ENCODE data around the gene CYB561A3. TPM values are rescaled to one million over a fixed set of nuclear protein-coding genes. Genes with fewer than 3 reads are reported as not detected.

The CYB561A3 gene
- total RNA-seq, 3 donors from 2014 or later (not counting 1 experiment from before 2014, with no cell fraction given), result 24.6 to 33.5 (median 30.2) TPM

DNA sequence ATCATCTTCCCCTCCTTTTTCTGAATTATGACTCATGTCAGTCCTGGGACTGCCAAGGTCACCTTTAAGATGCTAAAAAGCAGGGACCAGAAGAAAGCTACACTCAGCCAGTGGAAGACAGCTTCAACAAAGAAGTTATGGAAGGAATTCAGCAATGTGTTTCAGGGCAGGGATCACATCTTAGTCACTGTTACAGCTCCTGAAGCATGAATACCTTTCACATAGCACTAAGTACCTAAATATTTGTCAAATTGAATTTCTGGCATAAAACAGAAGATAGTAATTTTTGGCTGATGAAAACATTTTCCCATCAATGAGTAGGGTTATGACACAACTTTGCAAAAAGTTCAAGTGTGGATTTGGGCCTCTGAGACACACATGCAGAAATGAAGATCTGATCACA, 34.0 kb downstream of the CYB561A3 start:
- no peak overlapping the region for H3K4me3 Mint-ChIP-seq

DNA sequence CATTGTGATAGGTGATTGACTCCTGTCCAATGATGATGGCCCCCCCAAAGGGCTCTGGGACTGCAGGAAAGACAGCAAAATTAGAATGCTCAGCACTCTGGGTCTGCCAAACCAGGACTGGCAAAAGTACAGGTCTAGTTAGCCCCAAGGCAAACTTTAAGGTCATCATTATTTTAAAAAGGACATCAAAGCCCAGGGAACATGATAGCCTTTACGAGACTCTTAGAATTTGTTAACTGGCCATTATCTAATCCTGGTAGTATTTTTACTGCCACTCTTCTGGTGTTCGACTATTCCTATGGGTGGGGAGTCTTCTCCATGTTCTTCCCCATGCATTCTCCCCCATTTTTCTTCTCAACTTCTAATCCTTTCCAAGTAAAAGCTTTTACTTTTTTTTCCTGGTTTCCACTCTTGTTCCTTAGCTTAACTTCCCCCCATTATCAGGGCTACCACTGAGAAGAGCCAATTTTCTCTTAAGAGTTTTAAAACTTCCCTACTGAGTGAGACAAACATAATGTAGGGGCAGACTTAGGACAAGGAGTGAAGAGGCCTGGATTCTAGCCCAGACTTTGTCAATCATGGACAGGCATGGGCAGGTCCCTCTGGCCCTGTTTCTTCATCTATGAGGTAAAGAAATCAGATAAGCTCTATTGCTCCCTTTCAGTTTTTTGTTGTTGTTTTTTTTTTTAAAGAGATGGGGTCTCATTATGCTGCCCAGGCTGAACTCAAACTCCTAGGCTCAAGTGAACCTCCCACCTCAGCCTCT, 35.9 kb downstream of the CYB561A3 start:
- no peak for DNase-seq
- Histone ChIP-seq H3K27me3 (ENCODE audit: control insufficient read depth, insufficient read depth, low read length) (no peaks in the 10 kb centered on the region), H3K9me3 (ENCODE audit: control insufficient read depth, insufficient read depth, low read length) (no peaks in the 10 kb centered on the region), H3K36me3 (ENCODE audit: control insufficient read depth, insufficient read depth, low read length) (peaks cover 84% of the 10 kb centered on the region), H3K4me1 (ENCODE audit: control insufficient read depth, insufficient read depth, low read length) (no peaks in the 10 kb centered on the region), H3K4me3 (ENCODE audit: low read length) (no peak overlapping the region), H3K27ac (ENCODE audit: low read length) (no peak overlapping the region)
- intact Hi-C loops (cut with micrococcal nuclease), result no loop called here
- Mint-ChIP-seq H3K36me3 (peaks cover 45% of the 10 kb centered on the region), H3K27me3 (ENCODE audit: low read depth in 2 of 2) (no peaks in the 10 kb centered on the region), H3K9me3 (no peaks in the 10 kb centered on the region), H3K4me1 (peaks cover 15 to 16% of the 10 kb centered on the region in 2 donors), H3K27ac (peak overlapping the region in 1 of 2 donors; percentile 32), H3K4me3 (no peak overlapping the region)
- no peak for ATAC-seq
- WGBS (ENCODE audit: insufficient coverage), result 100% methylated on average over 1 of the region's 2 CpGs
- TF ChIP-seq, protein P1, sequence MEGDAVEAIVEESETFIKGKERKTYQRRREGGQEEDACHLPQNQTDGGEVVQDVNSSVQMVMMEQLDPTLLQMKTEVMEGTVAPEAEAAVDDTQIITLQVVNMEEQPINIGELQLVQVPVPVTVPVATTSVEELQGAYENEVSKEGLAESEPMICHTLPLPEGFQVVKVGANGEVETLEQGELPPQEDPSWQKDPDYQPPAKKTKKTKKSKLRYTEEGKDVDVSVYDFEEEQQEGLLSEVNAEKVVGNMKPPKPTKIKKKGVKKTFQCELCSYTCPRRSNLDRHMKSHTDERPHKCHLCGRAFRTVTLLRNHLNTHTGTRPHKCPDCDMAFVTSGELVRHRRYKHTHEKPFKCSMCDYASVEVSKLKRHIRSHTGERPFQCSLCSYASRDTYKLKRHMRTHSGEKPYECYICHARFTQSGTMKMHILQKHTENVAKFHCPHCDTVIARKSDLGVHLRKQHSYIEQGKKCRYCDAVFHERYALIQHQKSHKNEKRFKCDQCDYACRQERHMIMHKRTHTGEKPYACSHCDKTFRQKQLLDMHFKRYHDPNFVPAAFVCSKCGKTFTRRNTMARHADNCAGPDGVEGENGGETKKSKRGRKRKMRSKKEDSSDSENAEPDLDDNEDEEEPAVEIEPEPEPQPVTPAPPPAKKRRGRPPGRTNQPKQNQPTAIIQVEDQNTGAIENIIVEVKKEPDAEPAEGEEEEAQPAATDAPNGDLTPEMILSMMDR (IDR thresholded peaks at IDR 0.05), result no peak

More for the DNA sequence above, 34.0 kb downstream of the CYB561A3 start:
- Mint-ChIP-seq H3K27ac (peak overlapping the region in 1 of 2 donors; percentile 49), H3K4me1 (peaks cover 33 to 34% of the 10 kb centered on the region in 2 donors), H3K36me3 (peaks cover 30% of the 10 kb centered on the region), H3K27me3 (ENCODE audit: low read depth in 2 of 2) (no peaks in the 10 kb centered on the region), H3K9me3 (no peaks in the 10 kb centered on the region)
- Histone ChIP-seq H3K27me3 (ENCODE audit: control insufficient read depth, insufficient read depth, low read length) (no peaks in the 10 kb centered on the region), H3K36me3 (ENCODE audit: control insufficient read depth, insufficient read depth, low read length) (peaks cover 66% of the 10 kb centered on the region), H3K4me3 (ENCODE audit: low read length) (no peak overlapping the region), H3K27ac (ENCODE audit: low read length) (no peak overlapping the region), H3K9me3 (ENCODE audit: control insufficient read depth, insufficient read depth, low read length) (no peaks in the 10 kb centered on the region), H3K4me1 (ENCODE audit: control insufficient read depth, insufficient read depth, low read length) (peaks cover 16% of the 10 kb centered on the region)
- TF ChIP-seq, protein P1 (IDR thresholded peaks at IDR 0.05), result no peak
- ATAC-seq (no peak), DNase-seq (no peak)
- intact Hi-C loops (cut with micrococcal nuclease), result no loop called here

DNA sequence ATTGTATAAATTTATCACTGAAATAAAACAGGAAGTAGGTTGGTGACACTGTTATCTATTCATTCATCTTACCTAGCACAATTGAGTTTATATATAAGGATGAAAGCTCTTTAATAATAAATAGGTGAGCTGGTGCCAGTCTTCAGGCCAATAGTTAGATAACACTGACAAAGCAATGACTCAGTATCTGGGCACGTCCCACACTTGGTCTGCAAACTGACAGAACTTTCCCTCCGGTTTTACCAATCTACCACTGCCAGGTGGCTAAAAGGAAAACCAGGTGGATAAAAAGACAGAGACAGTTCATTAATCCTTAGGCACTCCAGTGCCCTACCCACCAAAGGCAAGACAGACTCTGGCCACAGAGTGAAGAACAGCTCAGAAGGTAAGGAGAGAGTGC, 46.4 kb downstream of the CYB561A3 start:
- Histone ChIP-seq H3K27me3 (ENCODE audit: control insufficient read depth, insufficient read depth, low read length) (no peaks in the 10 kb centered on the region), H3K27ac (ENCODE audit: low read length) (no peak overlapping the region), H3K4me1 (ENCODE audit: control insufficient read depth, insufficient read depth, low read length) (no peaks in the 10 kb centered on the region), H3K4me3 (ENCODE audit: low read length) (no peak overlapping the region), H3K36me3 (ENCODE audit: control insufficient read depth, insufficient read depth, low read length) (peaks cover 85% of the 10 kb centered on the region), H3K9me3 (ENCODE audit: control insufficient read depth, insufficient read depth, low read length) (no peaks in the 10 kb centered on the region)
- intact Hi-C loops (cut with micrococcal nuclease), result no loop called here
- no peak for ATAC-seq
- Mint-ChIP-seq H3K4me1 (no peaks in the 10 kb centered on the region), H3K4me3 (no peak overlapping the region), H3K9me3 (no peaks in the 10 kb centered on the region), H3K27me3 (ENCODE audit: low read depth in 2 of 2) (no peaks in the 10 kb centered on the region), H3K27ac (no peak overlapping the region), H3K36me3 (peaks cover 17% of the 10 kb centered on the region)
- DNase-seq, result no peak
- TF ChIP-seq, protein P1 (IDR thresholded peaks at IDR 0.05), result no peak
- 96% methylated on average over 2 of the region's 2 CpGs for WGBS (ENCODE audit: insufficient coverage)

DNA sequence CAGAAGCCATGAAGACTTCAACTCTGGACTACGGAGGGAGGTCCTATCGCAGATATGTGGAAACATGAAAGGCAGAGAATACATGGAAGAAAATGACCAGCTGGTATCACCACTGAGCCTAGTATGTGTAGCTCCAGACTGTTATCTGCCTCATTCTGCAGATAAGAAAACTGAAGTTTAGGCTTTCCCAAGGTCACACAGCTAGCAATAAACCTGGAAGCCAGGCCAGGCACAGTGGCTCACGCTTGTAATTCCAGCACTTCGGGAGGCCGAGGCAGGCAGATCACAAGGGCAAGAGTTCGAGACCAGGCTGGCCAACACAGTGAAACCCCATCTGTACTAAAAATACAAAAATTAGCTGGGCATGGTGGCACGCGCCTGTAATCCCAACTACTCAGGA, 50.9 kb downstream of the CYB561A3 start:
- Histone ChIP-seq H3K4me3 (ENCODE audit: low read length) (no peak overlapping the region), H3K9me3 (ENCODE audit: control insufficient read depth, insufficient read depth, low read length) (no peaks in the 10 kb centered on the region), H3K36me3 (ENCODE audit: control insufficient read depth, insufficient read depth, low read length) (peaks cover 92% of the 10 kb centered on the region), H3K27ac (ENCODE audit: low read length) (no peak overlapping the region), H3K27me3 (ENCODE audit: control insufficient read depth, insufficient read depth, low read length) (no peaks in the 10 kb centered on the region), H3K4me1 (ENCODE audit: control insufficient read depth, insufficient read depth, low read length) (no peaks in the 10 kb centered on the region)
- no peaks in the 10 kb centered on the region for H3K27me3 Mint-ChIP-seq (ENCODE audit: low read depth in 2 of 2)
- H3K4me1 Mint-ChIP-seq, result no peaks in the 10 kb centered on the region
- no peak overlapping the region for H3K27ac Mint-ChIP-seq
- H3K36me3 Mint-ChIP-seq, result peaks cover 12% of the 10 kb centered on the region
- DNase-seq, result no peak
- no peak overlapping the region for H3K4me3 Mint-ChIP-seq
- no peaks in the 10 kb centered on the region for H3K9me3 Mint-ChIP-seq
- ATAC-seq, result no peak
- WGBS (ENCODE audit: insufficient coverage), result over 99% methylated on average over 8 of the region's 8 CpGs
- TF ChIP-seq, protein P1 (IDR thresholded peaks at IDR 0.05), result no peak
- intact Hi-C loops (cut with micrococcal nuclease), result no loop called here
